HPDE6-E6E7 (cell line): ENCODE measurements around the gene CLINT1.

Experiments used
- DNase-seq: peaks from one replicate; pipeline ENCODE4 v3.0.0; 2011; ENCODE audit warnings: missing footprints; ENCODE audit errors: extremely low spot score

The CLINT1 gene

DNA sequence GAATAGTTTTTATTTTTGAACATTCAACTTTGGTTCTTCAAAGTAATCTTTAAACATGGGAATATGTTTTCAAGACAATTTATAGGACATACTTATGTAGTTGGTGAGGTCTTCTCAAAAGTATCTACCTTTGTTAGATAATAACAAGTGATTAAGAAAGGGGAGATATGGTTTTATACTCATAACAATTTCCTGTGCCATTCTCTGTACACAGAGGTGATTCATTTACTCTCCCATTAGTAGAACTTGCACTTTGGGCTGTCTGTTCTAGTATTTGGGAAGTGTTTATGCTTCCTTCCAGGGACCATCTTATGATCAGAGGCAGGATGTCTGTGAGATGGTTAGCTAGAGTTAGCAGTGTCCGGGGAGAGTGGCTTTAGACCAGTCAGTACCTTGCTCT is 100.2 kb downstream of the CLINT1 start:
- no peak for DNase-seq

DNA sequence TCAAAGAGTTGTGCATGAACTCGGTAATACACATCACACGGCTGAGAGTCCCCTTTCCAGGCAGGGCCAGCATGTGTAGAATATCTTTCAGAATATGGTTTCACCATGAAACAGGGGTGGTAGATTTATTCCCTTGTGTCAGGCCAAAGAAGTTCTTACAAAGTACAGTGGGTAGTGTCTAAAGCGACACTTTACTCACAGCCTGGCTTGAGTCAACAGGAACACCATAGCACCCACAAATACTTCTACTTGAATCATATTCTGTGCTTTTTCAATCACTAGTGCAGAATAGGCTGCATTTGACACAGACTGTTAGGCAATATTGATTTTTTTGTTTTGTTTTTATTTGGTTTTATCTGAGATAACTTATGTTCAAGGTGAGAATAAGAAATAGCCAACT is 102.8 kb downstream of the CLINT1 start:
- DNase-seq: no peak

DNA sequence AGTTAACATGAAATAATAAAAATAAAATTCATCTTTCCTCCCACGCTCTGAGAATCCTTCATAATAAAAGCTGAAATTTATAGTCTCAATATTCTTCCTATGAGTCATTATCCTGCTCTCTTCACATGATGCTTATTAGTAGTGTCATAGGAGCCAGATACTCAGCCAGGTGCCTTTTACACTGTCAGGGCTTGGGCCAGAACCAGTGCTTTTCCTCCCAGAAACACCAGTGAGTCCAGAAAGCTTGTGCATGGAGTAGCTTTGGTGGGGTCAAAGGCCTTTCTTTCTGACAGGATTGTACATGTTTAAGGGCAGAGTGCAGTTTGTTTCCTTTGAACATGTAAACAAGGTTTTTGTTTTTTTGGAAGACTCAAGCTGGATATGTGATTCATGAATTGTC is 108.6 kb downstream of the CLINT1 start:
- DNase-seq: no peak

DNA sequence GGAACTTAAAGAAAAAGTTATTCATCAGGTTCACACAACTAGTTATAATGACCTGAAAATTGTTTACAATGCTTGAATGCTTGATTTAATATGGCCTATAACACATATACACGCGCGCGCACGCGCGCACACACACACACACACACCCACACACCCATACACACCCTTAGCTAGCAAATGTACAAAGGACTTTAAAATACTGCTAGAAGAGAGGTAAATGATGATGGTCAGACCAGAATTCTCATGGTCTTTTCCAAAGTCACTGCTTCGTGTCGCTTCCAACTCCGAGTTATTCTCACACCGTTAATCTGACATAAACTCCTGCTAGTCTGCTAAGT is 109.5 kb downstream of the CLINT1 start:
- no peak for DNase-seq

DNA sequence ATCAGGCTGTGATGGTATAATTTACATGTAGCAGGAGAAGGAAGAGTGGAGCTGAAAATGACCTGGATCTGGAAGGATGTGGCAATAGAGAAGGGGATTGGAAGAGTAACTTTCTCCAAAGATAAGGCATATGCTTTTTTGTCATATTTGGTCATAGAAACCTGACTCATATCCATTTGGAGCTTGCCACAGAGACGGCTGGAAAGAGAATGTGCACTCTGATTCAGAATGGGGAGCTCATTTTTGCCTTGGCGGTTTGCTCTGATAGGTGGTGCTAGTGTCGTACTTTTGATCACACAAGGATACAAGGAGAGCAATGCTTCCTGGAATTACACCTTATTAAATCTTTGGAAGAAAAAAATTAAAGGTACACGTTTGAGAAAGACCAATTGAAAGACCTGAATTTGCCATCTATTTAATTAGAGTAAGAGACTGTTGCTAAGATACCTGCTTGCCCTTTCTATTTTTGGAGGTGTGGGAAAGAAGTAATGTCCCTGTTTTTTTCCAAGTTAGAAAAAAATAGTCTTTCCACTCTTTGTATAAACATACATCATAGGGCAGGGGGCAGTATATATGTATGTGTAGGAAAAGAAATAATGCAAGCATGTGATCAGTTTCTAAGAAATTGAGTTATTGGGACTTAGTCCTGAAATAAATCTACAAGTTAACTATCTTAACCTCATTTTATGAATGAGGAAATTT is 110.0 kb downstream of the CLINT1 start:
- DNase-seq: peak; percentile 43

DNA sequence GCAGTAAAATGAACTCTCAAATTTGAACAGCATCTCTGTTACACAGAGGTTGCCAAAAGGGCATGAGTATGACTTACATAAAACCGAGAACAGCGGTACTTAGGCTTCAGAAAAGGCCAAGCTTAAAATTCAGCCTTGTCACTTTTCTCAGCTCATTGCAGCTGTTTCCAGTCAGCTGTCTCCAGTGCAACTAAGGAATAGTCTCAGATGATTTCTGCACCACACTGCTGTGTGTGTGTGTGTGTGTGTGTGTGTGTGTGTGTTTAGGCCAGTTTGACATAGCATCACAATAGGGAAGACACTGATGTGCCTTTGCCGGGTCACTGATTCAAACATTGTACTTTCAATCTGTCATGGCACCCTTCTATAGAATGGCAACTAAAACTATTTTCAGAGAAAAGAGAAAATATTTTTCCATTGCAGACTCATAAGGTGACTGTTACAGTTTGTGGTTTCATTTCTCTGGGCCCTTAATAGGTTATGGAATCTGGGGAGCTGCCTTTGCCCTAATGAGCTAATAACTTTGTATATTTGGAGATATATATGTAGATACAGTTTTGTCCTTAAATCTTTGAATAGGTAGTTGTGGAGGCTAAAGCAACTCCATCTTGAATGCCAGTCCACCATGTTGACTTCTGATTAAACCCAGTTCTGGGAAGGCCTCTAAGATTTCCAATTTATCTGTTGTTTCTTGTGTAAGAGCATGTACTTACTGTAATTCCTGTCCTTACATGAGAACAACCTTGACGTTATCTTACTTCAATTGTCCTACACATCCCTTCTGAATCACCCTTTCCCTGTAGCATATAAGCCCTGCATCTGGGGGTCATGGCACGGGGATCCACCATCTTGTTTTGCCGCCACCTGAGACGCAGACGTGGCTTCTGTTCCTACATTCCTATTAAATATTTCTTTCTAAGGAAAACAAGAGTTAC is 110.9 kb downstream of the CLINT1 start:
- no peak for DNase-seq

DNA sequence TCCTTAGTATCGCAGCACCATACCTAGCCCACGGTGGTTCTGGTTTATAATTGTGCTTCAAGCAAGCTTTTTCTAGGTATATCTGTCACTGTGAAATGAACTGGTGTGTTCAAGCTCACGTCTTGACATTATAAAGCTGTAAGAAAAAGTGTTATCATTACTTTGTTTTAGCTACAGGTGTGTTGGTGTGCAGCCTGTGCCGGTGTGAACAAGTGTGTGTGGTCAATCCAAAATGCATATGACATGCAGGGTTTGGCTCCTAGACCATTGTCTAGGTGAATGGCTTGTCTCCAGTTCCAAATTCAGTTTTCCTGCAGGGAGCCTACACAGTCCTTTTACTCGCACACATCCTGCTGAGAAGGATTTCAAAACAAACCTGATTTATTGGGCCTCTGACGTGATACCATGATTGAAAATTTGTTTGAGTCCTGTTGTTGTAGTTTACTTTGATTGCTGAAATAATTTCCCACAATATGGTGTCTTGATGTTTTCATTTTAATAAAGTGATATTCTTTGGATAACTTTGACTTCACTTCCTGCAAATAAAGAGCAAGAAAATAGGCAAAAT is 111.7 kb downstream of the CLINT1 start:
- DNase-seq: no peak

DNA sequence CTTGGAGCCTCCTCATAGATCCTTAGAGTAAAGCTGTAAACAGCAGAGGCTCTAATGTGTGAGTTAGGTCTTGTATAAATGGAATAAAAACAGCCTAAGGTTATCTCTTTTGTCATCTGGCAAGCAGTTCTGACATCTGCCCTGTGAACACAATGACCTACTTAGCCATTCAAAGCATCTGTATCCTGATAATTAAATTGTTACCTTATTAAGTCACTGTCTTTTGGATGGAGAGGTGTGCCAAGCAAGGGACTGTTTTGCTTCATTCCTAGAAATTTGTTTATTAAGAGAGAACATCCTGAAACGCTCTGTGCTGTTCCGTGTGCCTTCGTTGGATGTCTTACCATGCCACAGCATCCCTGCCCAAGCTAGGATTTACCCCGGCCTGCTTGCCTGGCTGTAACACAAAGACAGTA is 113.9 kb downstream of the CLINT1 start:
- no peak for DNase-seq

DNA sequence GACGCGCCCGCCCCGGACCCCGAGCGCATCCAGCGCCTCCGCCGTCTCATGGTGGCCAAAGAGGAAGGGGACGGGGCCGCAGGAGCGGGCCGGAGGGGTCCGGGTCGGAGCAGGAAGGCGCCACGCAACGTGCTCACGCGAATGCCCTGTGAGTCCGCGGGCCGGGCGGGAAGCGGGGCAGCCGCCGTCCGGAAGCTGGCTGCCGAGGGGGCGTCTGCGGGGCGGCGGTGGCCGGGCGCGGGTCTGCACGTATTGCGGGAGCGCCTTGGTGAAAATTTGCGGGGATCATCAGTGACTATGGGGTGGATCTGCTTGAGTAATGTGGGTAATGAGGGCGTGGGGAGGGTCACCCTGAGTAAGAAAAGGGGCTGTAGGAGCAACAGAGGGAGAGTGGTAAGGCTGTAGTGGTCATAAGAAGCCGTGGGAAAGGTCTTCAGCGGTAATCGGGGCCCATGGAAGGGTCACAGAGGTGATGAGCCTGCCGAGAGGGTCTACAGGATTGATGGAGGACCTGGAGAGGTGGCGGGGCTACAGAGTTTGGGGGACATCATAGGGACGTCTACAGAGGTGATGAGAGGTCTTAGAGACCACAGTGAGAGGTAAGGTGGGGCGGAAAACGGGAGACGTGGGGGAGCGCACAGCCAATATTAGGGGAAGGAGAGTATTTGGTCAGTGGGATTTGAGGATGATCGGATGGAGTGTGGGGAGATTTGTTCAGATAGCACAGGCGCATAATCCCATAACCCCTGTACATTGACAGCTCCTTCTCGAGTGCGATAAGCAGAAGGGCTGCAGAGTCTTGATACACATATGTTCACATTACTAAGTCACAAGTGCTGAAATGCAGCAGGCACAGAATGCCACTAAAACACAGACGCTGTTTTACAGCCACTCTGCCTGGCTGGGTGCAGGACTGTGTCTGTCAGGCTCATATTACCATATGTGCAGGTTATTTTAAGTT is 114.6 kb downstream of the CLINT1 start:
- no peak for DNase-seq

DNA sequence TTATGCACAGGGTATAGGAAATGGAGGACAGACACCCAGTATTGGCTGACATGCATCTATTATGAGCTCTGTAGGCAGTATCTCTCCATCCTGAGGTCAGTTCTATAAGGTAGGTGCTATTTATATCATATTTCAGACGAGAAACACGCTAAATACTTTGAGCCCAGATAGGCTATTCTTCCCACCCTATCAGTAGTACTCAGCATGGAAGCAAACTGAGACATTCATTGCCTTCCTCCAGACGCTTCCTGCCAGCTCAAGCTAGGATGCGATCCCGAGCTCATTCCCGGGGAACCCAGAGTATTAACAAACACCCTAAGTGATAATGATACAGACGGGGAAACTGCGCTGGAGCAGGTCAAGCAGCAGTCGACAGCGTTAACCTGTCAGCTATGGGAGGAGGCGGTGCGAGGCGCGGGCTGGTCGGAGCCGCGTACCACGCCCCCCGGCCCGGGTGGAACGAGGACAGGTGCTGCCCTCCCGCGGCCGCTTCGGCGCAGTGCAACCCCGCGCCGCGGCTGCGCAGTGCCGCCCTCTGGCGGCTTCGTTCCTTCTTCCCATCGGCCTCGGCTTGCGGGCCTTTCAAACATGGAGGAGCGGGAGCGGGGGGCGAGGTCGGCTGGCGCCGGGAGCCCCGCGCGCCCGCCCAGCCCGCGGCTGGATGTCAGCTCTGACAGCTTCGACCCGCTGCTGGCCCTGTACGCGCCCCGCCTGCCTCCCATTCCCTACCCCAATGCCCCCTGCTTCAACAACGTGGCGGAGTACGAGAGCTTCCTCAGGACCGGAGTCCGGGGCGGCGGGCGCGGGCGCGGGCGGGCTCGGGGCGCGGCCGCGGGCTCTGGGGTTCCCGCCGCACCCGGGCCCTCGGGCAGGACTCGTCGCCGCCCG is 115.5 kb downstream of the CLINT1 start, which contains the start of gene LSM11:
Gene LSM11, plus strand, starts transcription at position 550 of the 888 bp plus-strand sequence. Its CDS starts 39 bp downstream, at position 589.
- peak; percentile 90 for DNase-seq

DNA sequence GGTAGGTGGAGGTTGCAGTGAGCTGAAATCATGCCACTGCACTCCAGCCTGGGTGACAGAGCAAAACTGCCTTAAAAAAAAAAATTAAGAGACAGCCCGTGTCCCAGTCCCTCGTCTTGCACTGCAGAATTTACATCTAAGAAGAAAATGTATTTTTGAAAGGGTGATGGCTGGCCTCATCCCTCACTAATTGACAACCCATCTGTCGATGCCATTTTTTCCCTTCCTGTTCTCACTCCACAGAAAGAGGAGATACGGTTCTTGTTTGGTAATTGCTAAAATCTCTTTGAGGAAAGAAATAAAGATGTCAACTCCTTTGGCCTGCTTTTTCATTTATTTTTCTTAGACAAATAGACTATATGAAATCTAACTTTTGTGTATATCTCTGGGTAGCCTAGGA is 117.8 kb downstream of the CLINT1 start:
- DNase-seq: no peak

DNA sequence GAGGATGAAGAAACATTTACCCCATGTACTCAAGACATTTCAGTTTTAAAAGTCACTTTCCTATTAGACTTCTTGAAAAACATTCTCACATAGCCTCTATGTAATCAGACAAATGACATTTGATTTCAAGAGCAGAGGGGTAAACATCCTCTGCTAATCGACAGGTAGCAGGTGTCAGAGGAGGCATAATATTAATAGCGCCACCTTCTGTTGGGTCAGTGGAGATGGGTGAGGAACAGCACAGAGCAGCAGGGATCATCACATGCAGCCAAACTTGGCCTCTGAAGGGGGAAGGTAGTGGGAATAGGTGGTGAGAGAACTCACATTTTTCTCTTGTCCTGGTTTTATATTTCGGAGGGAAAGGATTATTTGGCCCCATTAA is 118.7 kb downstream of the CLINT1 start:
- DNase-seq: peak; percentile 43

DNA sequence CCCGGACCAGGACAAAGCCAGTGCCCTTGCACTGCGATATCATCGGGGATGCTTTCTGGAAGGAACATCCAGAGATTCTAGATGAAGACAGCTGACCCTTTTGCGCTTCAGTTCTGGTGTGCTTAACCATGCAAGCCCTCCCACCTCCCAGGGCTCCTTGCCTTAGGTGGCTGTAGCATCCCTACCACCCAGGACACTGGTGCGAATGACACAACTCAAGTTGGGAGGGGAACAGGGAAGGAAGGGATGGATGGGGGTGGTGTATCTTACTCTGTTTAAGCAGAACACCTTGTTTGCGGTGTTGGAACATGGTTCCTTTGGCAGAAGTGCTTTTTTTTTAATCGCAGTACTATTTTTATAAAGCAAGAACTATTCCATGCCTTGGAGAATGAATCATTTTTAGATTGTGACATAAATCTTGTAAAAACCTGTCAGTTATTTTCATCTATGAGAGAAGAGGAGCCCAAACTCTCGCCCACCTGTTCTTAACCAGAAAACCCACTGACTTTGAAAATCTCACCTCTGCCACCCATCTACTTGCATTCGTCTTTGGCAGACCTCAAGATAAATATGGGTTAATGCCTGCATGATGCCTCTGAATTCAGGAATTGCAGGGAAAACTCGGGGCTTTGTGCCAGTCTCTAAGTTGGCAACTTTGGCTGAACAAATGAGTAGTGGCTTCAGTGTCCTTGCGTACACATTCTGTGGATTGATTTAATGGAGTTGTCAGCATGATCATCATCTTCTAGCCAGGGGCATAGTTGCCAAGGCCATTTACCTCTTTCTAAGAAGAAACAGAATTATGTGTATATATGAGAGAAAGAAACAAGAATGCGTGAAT is 119.3 kb downstream of the CLINT1 start:
- no peak for DNase-seq

DNA sequence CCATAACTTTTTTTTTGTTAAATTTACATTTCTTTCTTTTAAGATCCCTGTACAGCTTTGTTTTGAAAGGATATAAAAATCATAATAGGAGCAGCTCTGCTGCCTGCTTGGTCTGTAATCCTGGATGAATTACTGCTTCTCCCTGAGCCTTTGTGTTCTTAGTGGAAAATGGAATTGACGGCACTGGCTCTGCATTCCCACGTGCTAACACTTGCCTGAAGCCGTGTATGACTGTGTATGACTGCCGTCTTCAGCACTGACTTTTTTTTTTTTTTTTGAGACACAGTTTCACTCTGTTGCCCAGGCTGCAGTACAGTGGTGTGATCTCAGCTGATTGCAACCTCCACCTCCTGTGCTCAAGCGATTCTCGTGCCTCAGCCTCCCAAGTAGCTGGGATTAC is 123.0 kb downstream of the CLINT1 start:
- no peak for DNase-seq
